Neural progenitor cell (in vitro differentiated cells): Measurements from ENCODE around the gene UTS2.

Experiments
- CTCF ChIP-seq: fragments of 200-600 bp; sonication (generic); IDR thresholded peaks from 2 replicates; pipeline ENCODE4 v1.5.1; 2017; ENCODE audit warnings: antibody characterized with exemption, mild to moderate bottlenecking
- EZH2 ChIP-seq: fragments of 200-600 bp; sonication (generic); IDR thresholded peaks from 2 replicates; pipeline ENCODE4 v1.6.1; 2017; ENCODE audit warnings: antibody characterized with exemption, mild to moderate bottlenecking, moderate library complexity

GRCh38 chr1:7808253-7808844 is 44.5 kb downstream of the UTS2 start:
- peak; percentile 67 for TF ChIP-seq CTCF
- no peak for TF ChIP-seq EZH2
